ENCODE results near the gene CDS2. TPM values are rescaled to one million over a fixed set of nuclear protein-coding genes. Genes with fewer than 3 reads are reported as not detected.

The CDS2 gene
- total and polyA plus RNA-seq, 4 donors: 9.6 to 31.6 (median 14.4) TPM

DNA sequence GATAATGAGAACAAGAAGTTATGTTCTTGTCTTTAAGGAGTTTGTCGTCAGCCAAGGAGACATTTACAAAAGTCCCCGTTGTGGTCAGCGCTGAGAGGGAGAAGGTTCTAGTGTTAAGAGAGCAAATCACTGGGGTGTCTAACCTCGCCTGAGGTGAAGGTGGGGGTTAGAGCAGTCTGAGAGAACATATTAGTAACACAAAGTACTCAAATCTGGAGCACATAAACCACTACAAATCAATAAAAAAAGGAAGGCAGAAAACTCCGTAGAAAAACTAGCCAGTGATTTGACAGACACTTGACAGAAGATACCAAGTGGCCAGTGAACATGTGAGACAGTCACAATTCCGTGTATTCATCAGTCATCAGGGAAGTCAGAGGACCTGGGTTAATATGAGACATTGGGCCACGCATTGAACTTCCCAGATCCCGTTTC lies 45.4 kb downstream of the CDS2 start:
- Histone ChIP-seq H3K36me3 (ENCODE audit: control insufficient read depth in 4 of 4, insufficient read depth in 3 of 4, low read depth in 1 of 4, low read length in 3 of 4) (peaks cover 0 to 12% (median 4%) of the 10 kb centered on the region in 4 donors), H3K9ac (ENCODE audit: low read depth in 1 of 2, low read length in 2 of 2) (no peak overlapping the region), H3K27ac (ENCODE audit: low read depth in 1 of 2, low read length in 2 of 2) (peak overlapping the region; percentile 76 to 78), H3K4me1 (ENCODE audit: control insufficient read depth in 4 of 4, insufficient read depth in 4 of 4, low read length in 3 of 4) (peaks cover 19 to 51% (median 40%) of the 10 kb centered on the region in 4 donors), H3K4me3 (ENCODE audit: low read depth in 1 of 3, low read length in 3 of 3) (no peak overlapping the region), H3K9me3 (ENCODE audit: control insufficient read depth in 4 of 4, low read length in 3 of 4) (no peaks in the 10 kb centered on the region), H3K27me3 (ENCODE audit: control insufficient read depth in 4 of 4, insufficient read depth in 4 of 4, low read length in 3 of 4) (no peaks in the 10 kb centered on the region)
- TF ChIP-seq RXRA (IDR thresholded peaks at IDR 0.05) (peak in 1 of 2 donors; percentile 4), TAF1 (conservative IDR thresholded peaks at IDR 0.05) (no peak), ZBTB33 (IDR thresholded peaks at IDR 0.05) (no peak), EGR1 (IDR thresholded peaks at IDR 0.05; ENCODE audit: low read depth in 2 of 2) (no peak), FOXA2 (IDR thresholded peaks at IDR 0.05) (no peak)
- TF ChIP-seq, protein P1, sequence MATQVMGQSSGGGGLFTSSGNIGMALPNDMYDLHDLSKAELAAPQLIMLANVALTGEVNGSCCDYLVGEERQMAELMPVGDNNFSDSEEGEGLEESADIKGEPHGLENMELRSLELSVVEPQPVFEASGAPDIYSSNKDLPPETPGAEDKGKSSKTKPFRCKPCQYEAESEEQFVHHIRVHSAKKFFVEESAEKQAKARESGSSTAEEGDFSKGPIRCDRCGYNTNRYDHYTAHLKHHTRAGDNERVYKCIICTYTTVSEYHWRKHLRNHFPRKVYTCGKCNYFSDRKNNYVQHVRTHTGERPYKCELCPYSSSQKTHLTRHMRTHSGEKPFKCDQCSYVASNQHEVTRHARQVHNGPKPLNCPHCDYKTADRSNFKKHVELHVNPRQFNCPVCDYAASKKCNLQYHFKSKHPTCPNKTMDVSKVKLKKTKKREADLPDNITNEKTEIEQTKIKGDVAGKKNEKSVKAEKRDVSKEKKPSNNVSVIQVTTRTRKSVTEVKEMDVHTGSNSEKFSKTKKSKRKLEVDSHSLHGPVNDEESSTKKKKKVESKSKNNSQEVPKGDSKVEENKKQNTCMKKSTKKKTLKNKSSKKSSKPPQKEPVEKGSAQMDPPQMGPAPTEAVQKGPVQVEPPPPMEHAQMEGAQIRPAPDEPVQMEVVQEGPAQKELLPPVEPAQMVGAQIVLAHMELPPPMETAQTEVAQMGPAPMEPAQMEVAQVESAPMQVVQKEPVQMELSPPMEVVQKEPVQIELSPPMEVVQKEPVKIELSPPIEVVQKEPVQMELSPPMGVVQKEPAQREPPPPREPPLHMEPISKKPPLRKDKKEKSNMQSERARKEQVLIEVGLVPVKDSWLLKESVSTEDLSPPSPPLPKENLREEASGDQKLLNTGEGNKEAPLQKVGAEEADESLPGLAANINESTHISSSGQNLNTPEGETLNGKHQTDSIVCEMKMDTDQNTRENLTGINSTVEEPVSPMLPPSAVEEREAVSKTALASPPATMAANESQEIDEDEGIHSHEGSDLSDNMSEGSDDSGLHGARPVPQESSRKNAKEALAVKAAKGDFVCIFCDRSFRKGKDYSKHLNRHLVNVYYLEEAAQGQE (IDR thresholded peaks at IDR 0.05): no peak
- 55% methylated on average over 8 of the region's 8 CpGs for WGBS
- DNase-seq (ENCODE audit: low spot score): no peak

- Histone ChIP-seq H3K4me1 (ENCODE audit: control insufficient read depth in 4 of 4, insufficient read depth in 4 of 4, low read length in 3 of 4) (peaks cover 19 to 51% (median 40%) of the 10 kb centered on the region in 4 donors), H3K9ac (ENCODE audit: low read depth in 1 of 2, low read length in 2 of 2) (no peak overlapping the region), H3K4me3 (ENCODE audit: low read depth in 1 of 3, low read length in 3 of 3) (no peak overlapping the region), H3K27me3 (ENCODE audit: control insufficient read depth in 4 of 4, insufficient read depth in 4 of 4, low read length in 3 of 4) (no peaks in the 10 kb centered on the region), H3K9me3 (ENCODE audit: control insufficient read depth in 4 of 4, low read length in 3 of 4) (no peaks in the 10 kb centered on the region), H3K27ac (ENCODE audit: low read depth in 1 of 2, low read length in 2 of 2) (peak overlapping the region; percentile 76 to 78), H3K36me3 (ENCODE audit: control insufficient read depth in 4 of 4, insufficient read depth in 3 of 4, low read depth in 1 of 4, low read length in 3 of 4) (peaks cover 0 to 20% (median 6%) of the 10 kb centered on the region in 4 donors)
- DNase-seq (ENCODE audit: low spot score): no peak
- 48% methylated on average over 8 of the region's 8 CpGs for WGBS
- TF ChIP-seq HNF4A (conservative IDR thresholded peaks at IDR 0.05) (peak; percentile 89 to 92), TAF1 (conservative IDR thresholded peaks at IDR 0.05) (peak; percentile 12), JUND (IDR thresholded peaks at IDR 0.05) (peak in 1 of 2 donors; percentile 37), FOXA1 (IDR thresholded peaks at IDR 0.05) (peak; percentile 96), GABPA (IDR thresholded peaks at IDR 0.05 in 1 of 2, conservative IDR thresholded peaks at IDR 0.05 in 1 of 2) (peak in 1 of 2 donors; percentile 61), RAD21 (IDR thresholded peaks at IDR 0.05) (peak; percentile 29 to 50), ZBTB33 (IDR thresholded peaks at IDR 0.05) (peak; percentile 29), SP1 (IDR thresholded peaks at IDR 0.05) (peak; percentile 81), HNF4G (IDR thresholded peaks at IDR 0.05) (peak; percentile 60), EGR1 (IDR thresholded peaks at IDR 0.05; ENCODE audit: low read depth in 2 of 2) (no peak), NR2F2 (IDR thresholded peaks at IDR 0.05) (peak; percentile 19), MAX (IDR thresholded peaks at IDR 0.05) (peak; percentile 61), RXRA (IDR thresholded peaks at IDR 0.05) (peak; percentile 94 to 97), CTCF (IDR thresholded peaks at IDR 0.05; ENCODE audit: low read depth, low read length, missing input control) (no peak), FOXA2 (IDR thresholded peaks at IDR 0.05) (peak; percentile 95), YY1 (IDR thresholded peaks at IDR 0.05) (peak; percentile 48)
- TF ChIP-seq, protein P2, sequence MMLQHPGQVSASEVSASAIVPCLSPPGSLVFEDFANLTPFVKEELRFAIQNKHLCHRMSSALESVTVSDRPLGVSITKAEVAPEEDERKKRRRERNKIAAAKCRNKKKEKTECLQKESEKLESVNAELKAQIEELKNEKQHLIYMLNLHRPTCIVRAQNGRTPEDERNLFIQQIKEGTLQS (IDR thresholded peaks at IDR 0.05): no peak
Measured at GRCh38 chr20:5172903-5173463, 46.2 kb downstream of the CDS2 start.
